Measurements from ENCODE around the gene SDCBP2.

Gene SDCBP2

GRCh38 chr20:1327827-1328679 is 886 bp downstream of the SDCBP2 start:
- DNase-seq: no peak

- DNase-seq: no peak
Observed at GRCh38 chr20:1327241-1327653, 1.7 kb downstream of the SDCBP2 start.

- no peak for DNase-seq
Observed at GRCh38 chr20:1326031-1326930, 2.7 kb downstream of the SDCBP2 start.

GRCh38 chr20:1325173-1326030 is 3.5 kb downstream of the SDCBP2 start:
- DNase-seq: peak; percentile 95

GRCh38 chr20:1324598-1325172 is 4.3 kb downstream of the SDCBP2 start:
- DNase-seq: no peak

GRCh38 chr20:1323830-1324597 is 4.9 kb downstream of the SDCBP2 start:
- no peak for DNase-seq

GRCh38 chr20:1323256-1323655 is 5.7 kb downstream of the SDCBP2 start:
- DNase-seq: no peak

GRCh38 chr20:1322511-1323245 is 6.3 kb downstream of the SDCBP2 start:
- DNase-seq: no peak

- no peak for DNase-seq
Observed at GRCh38 chr20:1321654-1321939, 7.3 kb downstream of the SDCBP2 start.

- no peak for DNase-seq
Observed at GRCh38 chr20:1320902-1321653, 7.9 kb downstream of the SDCBP2 start.

GRCh38 chr20:1320016-1320415 is 8.9 kb downstream of the SDCBP2 start:
- no peak for DNase-seq

GRCh38 chr20:1319462-1319861 is 9.5 kb downstream of the SDCBP2 start:
- DNase-seq: no peak

- DNase-seq: no peak
Observed at GRCh38 chr20:1319051-1319450, 9.9 kb downstream of the SDCBP2 start.

- DNase-seq: no peak
Observed at GRCh38 chr20:1317545-1318255, 11.2 kb downstream of the SDCBP2 start.

- DNase-seq: no peak
Observed at GRCh38 chr20:1315804-1316203, 13.1 kb downstream of the SDCBP2 start.

- peak; percentile 48 for DNase-seq
Observed at GRCh38 chr20:1313236-1313964, 15.5 kb downstream of the SDCBP2 start.

GRCh38 chr20:1312904-1313235 is 16.1 kb downstream of the SDCBP2 start:
- DNase-seq: no peak

GRCh38 chr20:1312308-1312707 is 16.6 kb downstream of the SDCBP2 start:
- DNase-seq: no peak

GRCh38 chr20:1310506-1311190 is 18.3 kb downstream of the SDCBP2 start:
- DNase-seq: no peak

All from NCI-H510A (cell line).